Neural progenitor cell (in vitro differentiated cells): ENCODE results near the gene PCDH15.

ENCODE experiments used
- CTCF ChIP-seq: fragments of 200-600 bp; sonication (generic); IDR thresholded peaks from 2 replicates; pipeline ENCODE4 v1.5.1; 2017; ENCODE audit warnings: antibody characterized with exemption, mild to moderate bottlenecking
- EZH2phosphoT487 ChIP-seq: fragments of 200-600 bp; sonication (generic); IDR thresholded peaks from 2 replicates; pipeline ENCODE4 v1.6.1; 2017; ENCODE audit warnings: antibody characterized with exemption

GRCh38 chr10:54550016-54550415 lies 251.0 kb downstream of the PCDH15 start:
- TF ChIP-seq CTCF (no peak), EZH2phosphoT487 (no peak)
